ENCODE data around the gene SMC1A. TPM values are rescaled to one million over a fixed set of nuclear protein-coding genes. Genes with fewer than 3 reads are reported as not detected.
"Not testable (repeated sequence)": the region's sequence is repeated elsewhere in the genome, so short reads cannot be mapped to it uniquely, and the experiment has no call there.

The SMC1A gene
- total RNA-seq, 1 donor from 2014 or later: 40.0 TPM

GRCh38 chrX:53429755-53430154 lies 7.3 kb upstream of the SMC1A start:
- no peak for TF ChIP-seq CTCF (conservative IDR thresholded peaks at IDR 0.05; ENCODE audit: low read depth, low read length)
- H3K4me3 ChIP-seq (ENCODE audit: low read depth, low read length): no peak overlapping the region
- DNase-seq (ENCODE audit: low read depth): no peak

GRCh38 chrX:53422861-53423306 lies 430 bp upstream of the SMC1A start, which contains the start of gene RIBC1:
Gene RIBC1 (plus strand): TSS chrX:53422873. CDS start chrX:53426277, 3,404 bp downstream.
- TF ChIP-seq CTCF (conservative IDR thresholded peaks at IDR 0.05; ENCODE audit: low read depth, low read length): no peak
- no peak for DNase-seq (ENCODE audit: low read depth)
- H3K4me3 ChIP-seq (ENCODE audit: low read depth, low read length): peak within 1 kb of the TSS; percentile 76

- no peak for DNase-seq (ENCODE audit: low read depth)
- H3K4me3 ChIP-seq (ENCODE audit: low read depth, low read length): peak overlapping the region; percentile 76
- no peak for TF ChIP-seq CTCF (conservative IDR thresholded peaks at IDR 0.05; ENCODE audit: low read depth, low read length)
Measured at GRCh38 chrX:53421772-53422085, 725 bp downstream of the SMC1A start.

- peak overlapping the region; percentile 76 for H3K4me3 ChIP-seq (ENCODE audit: low read depth, low read length)
- TF ChIP-seq CTCF (conservative IDR thresholded peaks at IDR 0.05; ENCODE audit: low read depth, low read length): no peak
- DNase-seq (ENCODE audit: low read depth): no peak
Measured at GRCh38 chrX:53421125-53421524, 1.3 kb downstream of the SMC1A start.

GRCh38 chrX:53420351-53420750 lies 2.1 kb downstream of the SMC1A start:
- DNase-seq (ENCODE audit: low read depth); H3K4me3 ChIP-seq (ENCODE audit: low read depth, low read length): not testable (repeated sequence)

- no peak for DNase-seq (ENCODE audit: low read depth)
- H3K4me3 ChIP-seq (ENCODE audit: low read depth, low read length): no peak overlapping the region
Measured at GRCh38 chrX:53412446-53412845, 10.0 kb downstream of the SMC1A start.

GRCh38 chrX:53403535-53403934 lies 18.9 kb downstream of the SMC1A start:
- TF ChIP-seq CTCF (conservative IDR thresholded peaks at IDR 0.05; ENCODE audit: low read depth, low read length): no peak
- no peak overlapping the region for H3K4me3 ChIP-seq (ENCODE audit: low read depth, low read length)
- no peak for DNase-seq (ENCODE audit: low read depth)

More at GRCh38 chrX:53412446-53412845, 10.0 kb downstream of the SMC1A start:
- no peak for TF ChIP-seq CTCF (conservative IDR thresholded peaks at IDR 0.05; ENCODE audit: low read depth, low read length)

All from epithelial cell of proximal tubule (primary cell).